Breast epithelium (tissue), 4 donors: Measurements from ENCODE around the gene NRP1. TPM values are rescaled to one million over a fixed set of nuclear protein-coding genes. Genes with fewer than 3 reads are reported as not detected.

Source experiments
- DNase-seq, 2 donors: peaks; one replicate each; pipeline ENCODE4 v3.0.0-alpha.2; 2019; ENCODE audit warnings: low spot score in 2 of 2
- H3K27ac ChIP-seq, 2 donors: fragments of 200-600 bp; sonication (generic) in 1 of 2; one replicate each; pipeline ENCODE4 v1.5.1; 2016 to 2019; ENCODE audit warnings: mild to moderate bottlenecking in 1 of 2
- H3K27me3 ChIP-seq, 2 donors: fragments of 200-600 bp; sonication (generic) in 1 of 2; one replicate each; pipeline versions ENCODE4 v1.5.1 to v1.6.0; 2017 to 2019; ENCODE audit warnings: control low read depth in 1 of 2, mild to moderate bottlenecking in 1 of 2
- H3K36me3 ChIP-seq: fragments of 200-600 bp; one replicate; pipeline ENCODE4 v1.5.1; 2019
- H3K4me1 ChIP-seq, 2 donors: fragments of 200-600 bp; sonication (generic); one replicate each; pipeline ENCODE4 v1.5.1; 2016 to 2019; ENCODE audit warnings: control low read depth in 1 of 2
- H3K4me3 ChIP-seq, 3 donors: fragments of 200-600 bp; sonication (generic); 1 replicate in 2 of 3; 2 replicates in 1 of 3; pipeline ENCODE4 v1.5.1; 2016 to 2019; ENCODE audit warnings: mild to moderate bottlenecking in 3 of 3, moderate library complexity in 2 of 3
- H3K9me3 ChIP-seq, 2 donors: fragments of 200-600 bp; sonication (generic) in 1 of 2; one replicate each; pipeline ENCODE4 v1.5.1; 2016 to 2019; ENCODE audit warnings: control low read depth in 1 of 2
- CTCF ChIP-seq, 3 donors: fragments of 450-650 bp; IDR thresholded peaks; one replicate each; pipeline ENCODE4 v1.5.1; 2016 to 2017; ENCODE audit warnings: antibody characterized with exemption in 3 of 3, mild to moderate bottlenecking in 3 of 3, moderate library complexity in 3 of 3
- POLR2A ChIP-seq: fragments of 450-650 bp; IDR thresholded peaks from one replicate; pipeline ENCODE4 v1.6.1; 2016; ENCODE audit warnings: antibody characterized with exemption, mild to moderate bottlenecking, moderate library complexity
- POLR2AphosphoS5 ChIP-seq, 3 donors: sonication (generic); formaldehyde crosslinking; IDR thresholded peaks; one replicate each; pipeline ENCODE4 v1.6.1; 2017; ENCODE audit warnings: antibody characterized with exemption in 3 of 3
- intact Hi-C: fragments of 100-400 bp; cut with DNase I; formaldehyde crosslinking; loops from one replicate; pipeline ENCODE4 v1.15.1; 2023; ENCODE audit warnings: low total_unique reads
- total RNA-seq, 3 donors: library from RNA; depleted of rRNA; stranded (reverse); fragments of >200 nt; gene quantifications; one replicate each; pipeline ENCODE4 v1.1.0, GENCODE V29; 2016

Gene NRP1
- total RNA-seq, 3 donors from 2014 or later = 50.8 to 76.0 (median 74.7) TPM

GRCh38 chr10:33157103-33157502, 177.4 kb downstream of the NRP1 start:
- H3K4me3 ChIP-seq = no peak overlapping the region
- DNase-seq = no peak
- H3K27ac ChIP-seq = no peak overlapping the region
- no peaks in the 10 kb centered on the region for H3K9me3 ChIP-seq
- no peaks in the 10 kb centered on the region for H3K4me1 ChIP-seq
- no peaks in the 10 kb centered on the region for H3K27me3 ChIP-seq
- TF ChIP-seq CTCF (IDR thresholded peaks at IDR 0.05) = no peak
- no peak for TF ChIP-seq POLR2A
- TF ChIP-seq POLR2AphosphoS5 (IDR thresholded peaks at IDR 0.05) = no peak
- intact Hi-C loops = no loop called here
- H3K36me3 ChIP-seq = no peaks in the 10 kb centered on the region

GRCh38 chr10:33155720-33156638, 178.5 kb downstream of the NRP1 start:
- Histone ChIP-seq H3K4me3 (no peak overlapping the region), H3K9me3 (no peaks in the 10 kb centered on the region), H3K36me3 (no peaks in the 10 kb centered on the region), H3K27ac (no peak overlapping the region), H3K27me3 (no peaks in the 10 kb centered on the region), H3K4me1 (no peaks in the 10 kb centered on the region)
- TF ChIP-seq POLR2A = no peak
- TF ChIP-seq CTCF (IDR thresholded peaks at IDR 0.05) = peak; percentile 25 to 33 (median 26)
- intact Hi-C loops = no loop called here
- DNase-seq = no peak

DNA sequence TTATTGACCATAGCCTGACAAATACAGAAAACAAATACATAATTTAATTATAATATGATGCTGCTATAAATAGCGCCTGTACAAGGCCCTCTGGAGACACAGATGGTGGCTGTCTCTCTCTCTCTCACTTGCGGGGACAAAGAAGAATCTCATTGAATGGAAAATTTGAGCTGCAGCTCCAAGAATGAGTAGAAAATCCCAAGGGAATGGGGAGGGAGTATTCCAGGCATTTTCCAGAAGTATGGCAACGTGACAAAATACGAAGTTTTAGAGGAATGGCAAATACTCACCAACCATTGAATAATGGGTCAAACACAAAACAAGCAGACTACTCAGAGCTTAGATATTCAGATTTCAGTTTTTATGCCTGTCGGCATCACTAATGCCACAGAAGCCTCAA, 179.9 kb downstream of the NRP1 start:
- no peaks in the 10 kb centered on the region for H3K36me3 ChIP-seq
- H3K27me3 ChIP-seq = no peaks in the 10 kb centered on the region
- TF ChIP-seq POLR2A (no peak), POLR2AphosphoS5 (IDR thresholded peaks at IDR 0.05) (no peak), CTCF (IDR thresholded peaks at IDR 0.05) (no peak)
- H3K4me3 ChIP-seq = no peak overlapping the region
- H3K27ac ChIP-seq = no peak overlapping the region
- intact Hi-C loops = no loop called here
- DNase-seq = no peak
- no peaks in the 10 kb centered on the region for H3K9me3 ChIP-seq
- no peaks in the 10 kb centered on the region for H3K4me1 ChIP-seq

- no peaks in the 10 kb centered on the region for H3K36me3 ChIP-seq
- H3K27ac ChIP-seq = peak overlapping the region in 1 of 2 donors; percentile 4
- DNase-seq = no peak
- intact Hi-C loops = no loop called here
- H3K4me1 ChIP-seq = no peaks in the 10 kb centered on the region
- no peaks in the 10 kb centered on the region for H3K27me3 ChIP-seq
- TF ChIP-seq POLR2A (no peak), CTCF (IDR thresholded peaks at IDR 0.05) (no peak), POLR2AphosphoS5 (IDR thresholded peaks at IDR 0.05) (no peak)
- H3K9me3 ChIP-seq = no peaks in the 10 kb centered on the region
- H3K4me3 ChIP-seq = no peak overlapping the region
Observed at GRCh38 chr10:33153968-33154327, 180.5 kb downstream of the NRP1 start.

DNA sequence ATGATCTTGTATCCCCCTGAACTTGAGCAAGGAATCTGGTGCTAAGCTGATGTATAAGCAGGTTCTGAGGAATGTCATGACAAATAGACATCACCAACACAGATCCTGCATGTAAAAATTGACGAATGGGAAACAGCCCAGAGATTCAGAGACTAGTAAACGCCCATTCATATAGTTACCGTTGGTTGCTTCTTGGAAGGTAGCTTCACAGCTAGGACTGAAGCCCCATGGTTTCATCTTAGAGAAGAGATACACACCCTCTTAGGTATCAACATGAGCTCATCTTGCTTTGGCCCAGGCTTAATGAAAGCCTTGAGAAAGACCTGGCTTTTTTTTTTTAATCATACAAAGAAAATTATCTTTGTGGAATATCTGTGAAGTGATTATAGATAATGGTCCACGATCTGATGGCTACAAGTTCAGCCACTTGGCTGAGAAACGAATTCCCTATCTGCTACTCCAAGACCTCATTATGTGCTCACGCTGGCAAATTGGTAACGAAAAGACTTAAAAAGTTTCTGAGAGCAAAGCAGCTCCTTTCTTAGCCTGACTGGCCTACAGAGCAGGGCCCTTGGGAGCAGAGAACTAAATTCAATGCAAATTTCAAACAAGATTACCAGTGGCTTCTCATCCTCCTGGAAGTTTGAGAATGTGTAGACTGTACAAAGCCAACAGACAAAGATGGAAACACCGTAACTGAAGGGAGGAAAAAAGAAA, 181.1 kb downstream of the NRP1 start:
- intact Hi-C loops = no loop called here
- Histone ChIP-seq H3K27ac (no peak overlapping the region), H3K4me1 (no peaks in the 10 kb centered on the region), H3K27me3 (no peaks in the 10 kb centered on the region), H3K9me3 (no peaks in the 10 kb centered on the region), H3K4me3 (no peak overlapping the region), H3K36me3 (no peaks in the 10 kb centered on the region)
- DNase-seq = no peak
- TF ChIP-seq POLR2A = no peak
- TF ChIP-seq CTCF (IDR thresholded peaks at IDR 0.05) = no peak
- TF ChIP-seq POLR2AphosphoS5 (IDR thresholded peaks at IDR 0.05) = no peak
